GM18909 (cell line): ENCODE data around the gene ACOXL.
"Not testable (repeated sequence)": the region's sequence is repeated elsewhere in the genome, so short reads cannot be mapped to it uniquely, and the experiment has no call there.

Experiments used
- ATAC-seq: cut with Tn5 transposase; IDR thresholded peaks from one replicate; pipeline ENCODE4 v1.9.1; 2021; ENCODE audit warnings: mild to moderate bottlenecking; ENCODE audit not compliant: unreplicated experiment, poor library complexity

Gene ACOXL

DNA sequence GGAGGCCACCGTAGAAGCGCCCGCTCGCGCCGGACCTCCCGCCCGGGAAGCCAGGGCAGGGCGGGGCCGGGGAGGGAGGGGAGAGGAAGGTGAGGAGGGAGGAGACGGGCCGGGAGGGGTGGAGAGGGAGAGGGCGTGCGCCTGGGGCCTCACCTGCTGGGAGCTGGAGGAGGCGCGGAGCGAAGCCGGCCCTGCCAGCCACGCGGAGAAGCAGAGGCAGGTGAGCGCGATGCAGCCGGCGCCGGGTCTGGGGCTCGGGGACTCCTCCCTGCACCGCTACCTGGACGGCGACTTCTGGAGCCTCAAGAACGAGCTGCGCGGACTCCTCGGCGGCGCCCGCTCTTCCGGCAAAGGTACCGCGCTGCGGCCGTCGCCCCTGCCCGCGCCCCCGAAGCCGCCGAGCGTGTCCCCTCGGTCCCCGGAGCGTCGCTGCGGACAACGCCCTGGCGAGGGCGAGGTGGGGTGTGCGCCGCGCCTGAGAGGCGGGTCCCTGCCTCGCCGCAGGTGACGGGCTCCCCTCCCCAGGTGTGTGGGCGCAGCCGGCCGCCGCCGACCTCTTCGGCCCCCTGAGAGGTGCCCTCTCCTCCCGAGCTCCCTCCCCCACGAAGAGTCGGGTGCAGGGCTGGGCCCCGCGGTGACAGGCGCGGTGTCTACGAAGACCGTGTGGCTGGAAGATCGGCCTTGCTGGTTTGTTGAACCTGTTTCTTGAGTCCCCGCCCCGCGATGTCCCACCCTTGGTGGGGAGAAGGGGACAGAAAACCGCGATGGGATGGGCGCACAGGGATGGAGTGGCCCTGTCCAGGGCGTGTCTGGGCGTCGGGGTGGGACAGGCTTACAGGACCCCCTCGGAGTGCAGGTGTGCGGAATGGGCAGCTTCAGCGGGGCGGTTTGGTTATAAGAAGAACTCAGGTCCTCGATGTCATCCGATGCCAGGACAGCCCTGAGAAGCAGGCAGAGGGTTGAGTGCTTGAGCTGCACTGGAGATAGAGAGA is at the start of gene ACOXL:
Gene ACOXL (plus strand): TSS at position 152 of the 992 bp plus-strand sequence. CDS start 35,817 bp downstream, outside the sequence.
- no peak for ATAC-seq

DNA sequence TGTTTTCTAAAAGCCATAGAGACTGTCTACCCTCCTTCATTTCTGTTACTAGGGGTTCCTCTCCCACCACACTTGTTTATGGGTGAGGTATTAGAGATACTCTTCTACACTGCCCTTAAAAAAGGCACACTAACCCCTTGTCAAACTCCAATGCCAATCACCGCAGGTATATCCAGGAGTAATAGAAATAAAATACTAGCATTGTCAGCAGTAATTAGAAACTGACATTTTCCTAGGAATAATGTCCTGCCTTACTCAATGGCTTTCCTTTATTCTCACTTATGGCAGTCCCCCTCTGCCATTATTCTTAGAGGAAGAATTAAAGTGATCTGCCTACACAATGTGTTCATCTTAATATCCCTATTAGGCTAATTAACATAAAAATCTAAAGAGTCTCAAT is 49.5 kb upstream of the ACOXL start:
- no peak for ATAC-seq

DNA sequence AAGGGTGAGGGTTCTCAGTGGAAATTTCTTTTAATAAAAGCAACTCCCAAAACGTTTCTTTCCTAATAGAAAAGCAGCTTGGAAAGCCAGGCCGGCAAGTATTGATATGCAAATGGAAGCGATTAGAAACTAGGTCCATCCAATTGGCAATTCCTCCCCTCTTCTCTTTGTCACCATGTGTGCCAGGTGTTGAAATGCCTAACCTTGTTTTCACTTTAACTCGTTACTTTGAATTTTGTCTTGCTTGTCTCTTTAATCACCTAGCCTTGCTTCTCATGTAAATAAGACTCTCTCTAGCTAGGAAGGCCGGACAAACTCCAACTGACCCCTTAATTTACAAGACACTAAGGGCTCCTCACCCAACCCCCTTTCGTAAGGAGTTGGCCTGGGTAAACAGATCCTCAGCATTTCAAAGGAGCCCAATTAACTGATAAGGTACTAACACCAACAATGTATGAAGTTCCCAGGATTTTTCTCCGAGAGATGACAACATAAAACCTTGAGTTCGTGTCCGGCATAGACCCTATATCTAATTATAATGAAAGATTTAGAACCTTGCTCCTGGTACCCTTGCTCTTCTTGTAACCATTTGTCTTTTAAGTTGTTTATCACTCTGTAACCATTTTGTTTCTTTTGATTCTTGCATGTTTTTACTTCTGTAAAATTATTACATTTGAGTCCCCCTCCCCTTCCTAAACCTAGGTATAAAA is 44.4 kb upstream of the ACOXL start:
- ATAC-seq = not testable (repeated sequence)

GRCh38 chr2:110688594-110689091 is 43.7 kb upstream of the ACOXL start:
- no peak for ATAC-seq

- no peak for ATAC-seq
These were observed 42.0 kb upstream of the ACOXL start for GRCh38 chr2:110690083-110690965.

GRCh38 chr2:110691612-110692258 is 40.6 kb upstream of the ACOXL start:
- no peak for ATAC-seq

DNA sequence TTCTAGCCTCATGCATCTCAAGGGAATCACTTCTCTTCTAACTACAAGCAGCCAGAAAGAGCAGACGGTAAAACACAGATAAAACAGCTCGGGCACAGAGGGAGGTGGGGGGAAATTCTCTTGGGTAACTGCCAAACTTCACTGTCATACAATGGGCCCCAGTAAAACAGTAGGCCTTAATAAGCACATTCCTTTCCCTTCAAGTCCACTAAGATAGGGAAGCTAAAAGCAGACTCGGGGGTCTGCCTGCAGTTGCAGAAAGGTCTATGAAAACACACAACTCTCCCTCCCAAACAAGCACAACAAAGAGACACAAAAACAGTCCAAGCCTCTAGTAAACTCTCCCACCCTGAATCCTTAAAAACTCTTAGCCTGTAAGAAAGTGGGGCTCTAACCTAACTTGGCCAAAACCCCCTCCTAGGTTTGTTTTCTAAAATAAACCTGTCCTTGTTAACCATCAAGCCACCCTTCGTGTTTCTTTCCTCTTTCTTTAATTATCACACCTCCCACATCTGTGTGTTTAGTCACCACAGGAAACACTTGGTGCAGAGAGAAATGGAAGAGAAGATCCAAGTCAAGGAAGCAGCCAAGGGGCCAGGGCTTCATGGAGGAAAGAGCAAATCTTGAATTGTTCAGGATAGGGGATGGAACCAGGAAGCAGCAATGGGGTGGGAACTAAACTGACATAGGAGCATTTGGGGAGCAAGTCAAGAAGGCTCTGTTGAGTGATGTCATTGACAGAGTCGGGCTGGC is 37.1 kb upstream of the ACOXL start:
- ATAC-seq = not testable (repeated sequence)

- ATAC-seq = not testable (repeated sequence)
These were observed 34.1 kb upstream of the ACOXL start for GRCh38 chr2:110698253-110698652.

GRCh38 chr2:110702514-110703380 is 29.6 kb upstream of the ACOXL start:
- ATAC-seq = no peak

GRCh38 chr2:110707386-110707965 is 24.9 kb upstream of the ACOXL start:
- ATAC-seq = no peak

DNA sequence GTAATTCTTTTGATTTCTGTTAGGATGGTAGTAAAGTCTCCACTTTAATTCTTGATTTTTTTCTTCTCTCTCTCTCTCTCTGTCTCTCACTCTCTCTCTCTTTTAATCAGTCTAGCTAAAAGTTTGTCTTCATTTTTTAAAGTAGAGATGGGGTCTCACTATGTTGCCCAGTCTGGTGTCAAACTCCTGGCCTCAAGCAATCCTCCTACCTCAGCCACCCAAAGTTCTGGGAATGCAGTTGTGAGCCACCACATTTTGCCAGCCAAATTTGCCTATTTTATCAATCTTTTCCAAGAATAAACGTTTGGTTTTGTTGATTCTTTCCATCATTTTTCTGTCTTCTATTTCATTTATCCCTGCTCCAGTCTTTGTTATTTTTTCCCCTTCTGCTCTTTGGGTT is 23.9 kb upstream of the ACOXL start:
- no peak for ATAC-seq

- no peak for ATAC-seq
These were observed 19.6 kb upstream of the ACOXL start for GRCh38 chr2:110712737-110713136.

DNA sequence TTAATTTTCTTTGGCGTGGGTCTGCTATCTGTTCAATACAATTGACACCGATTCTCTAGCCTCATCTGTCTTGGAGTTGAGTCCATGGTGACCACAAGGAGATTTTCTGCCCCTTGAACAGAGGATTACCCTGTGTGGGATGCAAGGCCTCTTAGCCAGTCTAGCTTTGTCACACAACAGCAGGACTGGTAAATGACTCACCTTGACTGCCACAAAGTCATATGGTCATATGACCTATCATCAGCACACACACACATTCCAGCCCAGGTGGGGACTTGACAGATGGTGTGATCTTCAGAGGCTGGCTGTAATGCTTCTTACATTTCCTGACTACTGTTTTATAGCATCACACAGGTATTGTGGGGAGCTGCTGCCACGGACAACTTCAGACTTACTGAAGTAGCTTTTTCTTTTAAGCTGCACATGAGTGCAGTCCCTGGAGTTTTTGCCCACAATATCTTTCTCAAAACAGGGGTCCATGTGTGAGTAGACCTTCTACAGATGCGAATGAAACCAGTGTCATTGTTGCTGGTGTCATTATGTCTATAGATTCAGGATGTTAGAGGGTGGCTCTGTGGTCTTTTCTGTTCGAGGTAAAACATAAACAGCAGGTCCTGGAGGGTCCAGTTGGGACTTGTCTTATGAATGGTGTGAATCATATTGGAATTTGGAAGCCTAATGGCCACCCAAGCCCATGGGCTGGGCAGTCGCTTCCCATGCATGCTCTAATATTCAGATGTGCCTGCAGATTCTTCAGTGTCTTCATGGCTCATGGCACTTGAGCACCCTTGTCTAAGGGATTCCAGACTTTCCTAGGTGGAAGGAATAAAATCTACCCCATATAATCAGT is 18.6 kb upstream of the ACOXL start:
- no peak for ATAC-seq

DNA sequence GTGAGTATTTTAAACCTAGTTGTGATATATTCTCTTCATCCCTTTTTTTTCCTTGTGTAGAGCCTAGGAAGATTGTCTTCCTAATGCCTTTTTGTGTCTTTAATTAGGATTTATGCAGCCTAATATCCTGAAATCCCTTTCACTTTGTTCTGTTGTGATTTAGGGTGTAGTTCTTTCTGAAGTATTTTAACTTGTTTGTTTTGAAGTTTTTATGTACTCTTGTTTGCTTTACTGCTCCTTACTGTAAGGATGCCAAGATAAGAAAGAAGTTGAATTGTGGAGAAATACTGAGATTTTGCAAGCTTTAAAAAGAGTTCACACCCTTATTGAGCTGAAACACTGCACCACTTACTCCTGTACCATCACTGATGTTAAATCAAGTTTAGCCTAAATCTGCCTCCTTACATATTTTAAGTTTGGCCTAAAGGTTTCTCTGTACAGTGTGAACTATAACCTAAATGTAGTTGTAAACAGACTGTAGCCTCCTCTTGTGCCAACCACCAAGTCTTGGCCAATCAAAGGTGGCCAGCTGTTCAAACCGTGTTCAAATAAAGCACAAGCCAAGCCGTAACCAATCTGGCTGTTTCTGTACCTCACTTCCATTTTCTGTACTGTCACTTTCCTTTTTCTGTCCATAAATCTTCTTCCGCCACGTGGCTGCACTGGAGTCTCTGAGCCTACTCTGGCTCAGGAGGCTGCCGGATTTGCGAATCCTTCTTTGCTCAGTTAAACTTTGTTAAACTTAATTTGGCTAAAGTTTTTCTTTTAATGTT is 17.7 kb upstream of the ACOXL start:
- no peak for ATAC-seq

DNA sequence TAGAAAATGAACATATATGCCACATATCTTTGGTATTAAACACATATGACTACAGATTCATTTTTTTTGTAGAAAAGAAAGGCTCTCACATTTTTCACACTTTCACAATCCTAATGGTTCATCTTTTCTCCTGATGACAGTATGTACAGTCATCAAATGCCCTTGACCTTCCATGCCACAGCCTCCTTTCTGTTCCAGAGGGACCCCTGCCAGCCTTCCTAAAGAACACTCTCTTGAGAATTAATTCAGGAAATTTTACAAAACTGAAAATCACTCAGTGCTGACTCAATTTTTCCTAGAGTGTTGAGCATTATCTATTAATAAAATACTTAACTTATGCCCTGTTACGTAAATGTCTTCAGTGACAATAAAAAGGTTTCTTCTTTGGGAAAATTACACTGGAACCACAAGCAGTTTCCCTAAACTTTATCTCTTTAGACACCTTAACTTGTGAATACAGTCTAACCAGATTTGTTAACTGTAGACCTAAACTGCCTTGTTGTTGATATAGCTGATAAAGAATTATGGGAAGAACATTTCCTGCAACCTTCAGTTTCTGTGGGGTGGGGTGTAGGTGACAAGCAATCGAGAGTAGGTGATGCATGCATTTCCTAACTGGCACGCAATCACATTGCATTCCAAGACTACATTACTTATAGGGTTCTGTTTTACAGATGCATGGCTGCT is 15.3 kb upstream of the ACOXL start:
- no peak for ATAC-seq
